ENCODE results near the gene ARHGEF16.

Gene ARHGEF16

DNA sequence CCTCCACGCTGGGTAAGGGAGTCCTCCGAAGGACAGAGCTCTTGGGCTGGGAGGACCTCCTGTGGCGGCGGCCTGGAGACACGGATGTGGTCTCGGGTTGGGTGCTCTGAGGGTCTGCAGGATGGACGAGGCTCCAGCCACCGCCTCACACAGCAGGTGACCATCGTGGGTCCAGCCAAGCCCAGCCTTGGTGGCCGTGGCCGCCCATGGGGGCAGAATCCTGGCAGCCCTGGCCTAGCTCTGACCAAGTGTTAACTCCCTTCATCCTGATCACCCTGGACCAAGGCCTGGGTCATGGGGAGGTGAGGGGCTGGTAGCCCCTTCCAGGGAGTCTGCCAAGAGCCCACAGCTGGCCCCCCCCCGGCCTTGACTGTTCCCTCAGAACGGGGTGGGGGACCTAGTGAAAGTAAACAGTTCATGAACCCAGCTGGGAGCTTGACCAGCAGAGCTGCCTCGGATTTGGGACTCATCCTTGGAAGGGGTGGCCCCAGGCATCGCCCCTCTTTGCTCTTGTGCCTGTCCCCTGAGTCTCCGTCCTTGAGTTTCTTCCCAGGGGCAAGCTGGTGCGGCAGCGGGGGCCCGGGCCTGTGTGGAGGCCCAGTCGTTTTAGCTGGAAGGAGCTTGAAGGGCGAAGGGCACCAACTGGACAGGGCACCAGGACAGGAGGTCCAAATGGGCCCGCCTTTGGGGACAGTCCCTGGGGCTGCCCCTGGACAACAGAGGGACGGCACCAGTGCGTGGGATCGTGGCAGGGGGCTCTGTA, 17.8 kb downstream of the ARHGEF16 start:
- H3K4me3 ChIP-seq, result no peak overlapping the region
- H3K36me3 ChIP-seq, result no peaks in the 10 kb centered on the region
- intact Hi-C loops (cut with DNase I; ENCODE audit: low total_unique reads), result loop anchor here (10.0 kb wide), 1 partner anchor 243 kb away; no protein-coding TSS in a partner anchor
- no peaks in the 10 kb centered on the region for H3K9me3 ChIP-seq
- peaks cover 0 to 6% (median 4%) of the 10 kb centered on the region in 4 donors for H3K4me1 ChIP-seq
- H3K27ac ChIP-seq, result no peak overlapping the region
- TF ChIP-seq CTCF (IDR thresholded peaks at IDR 0.05), result no peak
- no peak for DNase-seq
- H3K27me3 ChIP-seq, result peaks cover 0 to 91% of the 10 kb centered on the region in 2 donors

DNA sequence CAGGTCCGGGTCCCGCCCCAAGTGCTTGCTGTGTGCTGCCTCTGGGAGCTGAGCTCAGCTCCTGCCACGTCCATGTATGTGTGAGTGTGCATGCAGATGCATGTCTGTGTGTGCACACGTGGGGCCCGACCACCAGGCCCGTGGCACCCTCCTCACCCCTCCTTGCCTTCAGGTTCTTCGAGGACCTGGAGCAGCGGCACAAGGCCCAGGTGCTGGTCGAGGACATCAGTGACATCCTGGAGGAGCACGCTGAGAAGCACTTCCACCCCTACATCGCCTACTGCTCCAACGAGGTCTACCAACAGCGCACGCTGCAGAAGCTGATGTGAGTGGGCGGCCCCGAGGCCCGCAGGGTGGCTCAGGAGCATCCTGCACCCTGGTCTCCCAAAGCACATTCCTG, 18.4 kb downstream of the ARHGEF16 start:
- no peak for DNase-seq
- Histone ChIP-seq H3K4me1 (peaks cover 0 to 6% (median 4%) of the 10 kb centered on the region in 4 donors), H3K27ac (no peak overlapping the region), H3K4me3 (no peak overlapping the region), H3K9me3 (no peaks in the 10 kb centered on the region), H3K27me3 (peaks cover 0 to 91% of the 10 kb centered on the region in 2 donors), H3K36me3 (no peaks in the 10 kb centered on the region)
- TF ChIP-seq CTCF (IDR thresholded peaks at IDR 0.05), result no peak
- intact Hi-C loops (cut with DNase I; ENCODE audit: low total_unique reads), result loop anchor here (10.0 kb wide), 1 partner anchor 242 kb away; no protein-coding TSS in a partner anchor

DNA sequence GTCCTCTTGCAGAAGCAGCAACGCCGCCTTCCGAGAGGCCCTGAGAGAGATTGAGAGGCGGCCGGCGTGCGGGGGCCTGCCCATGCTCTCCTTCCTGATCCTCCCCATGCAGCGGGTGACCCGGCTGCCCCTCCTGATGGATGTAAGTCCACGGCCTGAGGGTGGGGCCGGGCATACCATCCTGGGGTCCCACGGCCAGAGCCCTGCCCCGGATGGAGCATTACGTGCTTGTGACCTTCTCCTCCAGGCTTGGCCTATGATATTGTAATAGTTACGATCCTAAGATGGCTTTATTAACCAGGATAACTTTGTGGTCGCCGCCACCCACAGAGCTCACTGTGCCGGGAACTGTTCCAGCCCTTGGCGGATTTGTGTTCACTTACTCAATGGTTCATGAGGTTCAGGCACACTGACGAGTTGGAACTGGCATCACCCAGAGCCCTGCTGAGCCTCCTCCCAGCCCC, 18.9 kb downstream of the ARHGEF16 start:
- intact Hi-C loops (cut with DNase I; ENCODE audit: low total_unique reads), result loop anchor here (10.0 kb wide), 1 partner anchor 241 kb away; no protein-coding TSS in a partner anchor
- peaks cover 0 to 6% (median 4%) of the 10 kb centered on the region in 4 donors for H3K4me1 ChIP-seq
- no peaks in the 10 kb centered on the region for H3K9me3 ChIP-seq
- no peak for DNase-seq
- no peak overlapping the region for H3K4me3 ChIP-seq
- no peak for TF ChIP-seq CTCF (IDR thresholded peaks at IDR 0.05)
- no peak overlapping the region for H3K27ac ChIP-seq
- H3K27me3 ChIP-seq, result peaks cover 0 to 89% of the 10 kb centered on the region in 2 donors
- no peaks in the 10 kb centered on the region for H3K36me3 ChIP-seq

DNA sequence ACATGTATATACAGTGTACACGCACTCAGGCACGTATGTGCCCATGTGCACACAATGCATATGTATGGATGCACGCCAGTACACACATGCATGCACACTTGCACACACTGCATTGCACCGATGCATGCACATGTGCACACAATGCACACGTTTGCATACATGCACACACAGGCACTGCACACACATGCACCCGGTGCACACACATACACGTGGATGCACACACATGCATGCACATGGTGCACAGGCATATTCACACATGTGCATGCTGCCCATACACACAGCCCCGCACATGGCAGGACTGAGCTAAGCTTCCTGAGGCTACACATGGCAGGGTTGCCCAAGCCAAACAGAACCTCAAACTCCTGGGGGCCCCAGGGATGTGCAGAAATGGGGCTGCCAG, 19.6 kb downstream of the ARHGEF16 start:
- no peaks in the 10 kb centered on the region for H3K36me3 ChIP-seq
- peaks cover 0 to 6% (median 4%) of the 10 kb centered on the region in 4 donors for H3K4me1 ChIP-seq
- peaks cover 0 to 86% of the 10 kb centered on the region in 2 donors for H3K27me3 ChIP-seq
- no peak for TF ChIP-seq CTCF (IDR thresholded peaks at IDR 0.05)
- H3K27ac ChIP-seq, result no peak overlapping the region
- no peak overlapping the region for H3K4me3 ChIP-seq
- intact Hi-C loops (cut with DNase I; ENCODE audit: low total_unique reads), result loop anchor here (10.0 kb wide), 1 partner anchor 241 kb away; no protein-coding TSS in a partner anchor
- no peak for DNase-seq
- H3K9me3 ChIP-seq, result no peaks in the 10 kb centered on the region

DNA sequence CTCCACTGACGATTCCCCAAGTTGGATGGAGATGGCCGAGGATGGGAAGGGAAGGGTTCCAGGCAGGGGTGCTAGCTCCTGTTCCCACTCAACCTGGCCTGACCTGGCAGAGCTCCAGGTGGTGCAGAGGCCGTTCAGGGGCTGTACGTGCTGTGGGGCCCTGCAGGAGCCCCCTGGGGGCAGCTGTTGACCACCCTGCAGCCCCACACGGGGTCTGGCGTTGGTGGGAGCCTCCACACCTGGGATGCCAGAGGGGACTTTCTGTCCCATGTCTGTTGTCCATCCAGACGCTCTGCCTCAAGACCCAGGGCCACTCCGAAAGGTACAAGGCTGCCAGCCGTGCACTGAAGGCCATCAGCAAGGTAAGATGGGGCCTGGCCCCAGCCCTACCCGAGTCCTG, 20.0 kb downstream of the ARHGEF16 start:
- Histone ChIP-seq H3K4me3 (no peak overlapping the region), H3K4me1 (peaks cover 0 to 6% (median 4%) of the 10 kb centered on the region in 4 donors), H3K9me3 (no peaks in the 10 kb centered on the region), H3K27ac (no peak overlapping the region), H3K36me3 (no peaks in the 10 kb centered on the region), H3K27me3 (peaks cover 0 to 81% of the 10 kb centered on the region in 2 donors)
- no peak for TF ChIP-seq CTCF (IDR thresholded peaks at IDR 0.05)
- DNase-seq, result no peak
- intact Hi-C loops (cut with DNase I; ENCODE audit: low total_unique reads), result loop anchor here (10.0 kb wide), 1 partner anchor 240 kb away; no protein-coding TSS in a partner anchor

Measured in tibial artery (tissue), 4 donors.